GM12878 (cell line): Measurements from ENCODE around the gene AGPAT4. TPM values are rescaled to one million over a fixed set of nuclear protein-coding genes. Genes with fewer than 3 reads are reported as not detected.

Source experiments
- ATAC-seq: fragments of 200-7000 bp; cut with Tn5 transposase; 3 replicates; pipeline ENCODE4 v1.9.1; 2020; ENCODE audit warnings: mild to moderate bottlenecking, moderate library complexity
- BruUV-seq: library from RNA; stranded (reverse); fragments of 400-500 nt; replicated peaks from 2 replicates; lab custom pipeline; 2021; lab: Mats Ljungman, UMichigan
- CTCF ChIA-PET: fragments of 300-600 bp; sonication (Branson Sonifier 250); formaldehyde crosslinking; extraction: SDS; loops from one replicate; lab custom pipeline; 2021; ENCODE audit warnings: inconsistent platforms; lab: Yijun Ruan, JAX
- POLR2A ChIA-PET: fragments of 350-600 bp; formaldehyde crosslinking; extraction: SDS; loops from one replicate; lab custom pipeline; 2021; ENCODE audit warnings: inconsistent platforms; lab: Charles Lee
- RAD21 ChIA-PET: fragments of 300-600 bp; sonication (Branson Sonifier 250); formaldehyde crosslinking; loops from one replicate; lab custom pipeline; 2023; ENCODE audit warnings: antibody characterized with exemption; ENCODE audit not compliant: unreplicated experiment; lab: Charles Lee
- SMC1A ChIA-PET: fragments of 300-600 bp; sonication (Branson Sonifier 250); formaldehyde crosslinking; loops from one replicate; lab custom pipeline; 2023; ENCODE audit not compliant: unreplicated experiment, uncharacterized antibody; lab: Charles Lee
- DNase-seq: peaks from one replicate; pipeline ENCODE4 v3.0.0-alpha.2; 2011; ENCODE audit warnings: low read depth, low spot score
- FAIRE-seq: peaks from 3 replicates; lab custom pipeline; 2011; peaks lifted over from hg19 to GRCh38; lab: Jason Lieb, UNC
- H2AFZ ChIP-seq: 2 replicates; pipeline ENCODE4 v1.6.0; 2011; ENCODE audit warnings: low read depth, low read length, control low read depth; ENCODE audit not compliant: control insufficient read depth
- H3K27ac ChIP-seq: 2 replicates; pipeline ENCODE4 v1.5.1; 2011; ENCODE audit warnings: control low read depth; ENCODE audit not compliant: control insufficient read depth, insufficient read depth
- H3K27me3 ChIP-seq, 2 experiments: replicated peaks in 1 of 2; 2 replicates each; pipeline versions ENCODE4 v1.6.0 to v1.6.1; 2011; ENCODE audit warnings: low read length in 1 of 2; ENCODE audit not compliant: control insufficient read depth in 2 of 2, insufficient read depth in 2 of 2
- H3K36me3 ChIP-seq, 2 experiments: 2 replicates each; pipeline ENCODE4 v1.5.1; 2011; ENCODE audit warnings: low read length in 1 of 2; ENCODE audit not compliant: control insufficient read depth in 2 of 2, insufficient read depth in 2 of 2
- H3K4me1 ChIP-seq: 2 replicates; pipeline ENCODE4 v1.6.1; 2011; ENCODE audit warnings: mild to moderate bottlenecking, low read length, moderate library complexity, mixed read lengths; ENCODE audit not compliant: control insufficient read depth, insufficient read depth
- H3K4me2 ChIP-seq: 2 replicates; pipeline ENCODE4 v1.6.0; 2011; ENCODE audit warnings: control low read depth; ENCODE audit not compliant: control insufficient read depth, insufficient read depth
- H3K4me3 ChIP-seq: fragments of 200-600 bp; sonication (generic); 2 replicates; pipeline ENCODE4 v1.5.1; 2016
- H3K79me2 ChIP-seq: 2 replicates; pipeline ENCODE4 v1.6.0; 2011; ENCODE audit warnings: low read length; ENCODE audit not compliant: control insufficient read depth, insufficient read depth
- H3K9ac ChIP-seq: 2 replicates; pipeline ENCODE4 v1.8.0; 2011; ENCODE audit warnings: low read length, control low read depth, mixed read lengths; ENCODE audit not compliant: control insufficient read depth, insufficient read depth
- H3K9me3 ChIP-seq: replicated peaks from 3 replicates; pipeline ENCODE4 v1.5.1; 2011; ENCODE audit warnings: mild to moderate bottlenecking, low read length; ENCODE audit not compliant: control insufficient read depth, insufficient read depth
- H4K20me1 ChIP-seq: 2 replicates; pipeline ENCODE4 v1.6.0; 2011; ENCODE audit not compliant: control insufficient read depth, insufficient read depth
- BHLHE40 ChIP-seq, 2 experiments: fragments of 450-650 bp in 1 of 2; IDR thresholded peaks; 2 replicates each; pipeline ENCODE4 v1.6.1; 2011 to 2017; ENCODE audit warnings: low read depth in 2 of 2, borderline replicate concordance in 1 of 2, improper control_type of control experiment in 1 of 2, low read length in 1 of 2, mild to moderate bottlenecking in 1 of 2
- NFIC ChIP-seq: IDR thresholded peaks from 2 replicates; pipeline ENCODE4 v1.6.1; 2012; ENCODE audit warnings: low read depth, mild to moderate bottlenecking, inconsistent platforms, low read length, moderate library complexity
- SMC3 ChIP-seq: IDR thresholded peaks from 2 replicates; pipeline ENCODE4 v1.6.1; 2011; ENCODE audit warnings: low read length, improper control_type of control experiment, borderline replicate concordance
- SUZ12 ChIP-seq: fragments of 200-600 bp; sonication (generic); IDR thresholded peaks from one replicate; pipeline ENCODE4 v1.6.1; 2018; ENCODE audit warnings: antibody characterized with exemption, mild to moderate bottlenecking; ENCODE audit not compliant: unreplicated experiment
- ZSCAN29 ChIP-seq: fragments of 450-650 bp; IDR thresholded peaks from 2 replicates; pipeline ENCODE4 v1.6.1; 2017; ENCODE audit warnings: mild to moderate bottlenecking, moderate library complexity
- WGBS: methylation state at CpG from one replicate; pipeline ENCODE4 v1.1.6; 2016; ENCODE audit warnings: low lambda C conversion rate; ENCODE audit not compliant: insufficient replicate concordance, insufficient coverage; ENCODE audit errors: missing lambda C conversion rate; 5-methylcytosine and 5-hydroxymethylcytosine counted together
- in situ Hi-C: fragments of 300-500 bp; cut with MboI; formaldehyde crosslinking; loops from 9 replicates; pipeline ENCODE4 v1.14.3; 2018; ENCODE audit warnings: mixed read lengths
- intact Hi-C: fragments of 100-400 bp; cut with micrococcal nuclease; formaldehyde crosslinking; loops from one replicate; pipeline ENCODE4 v1.14.2; 2022; ENCODE audit not compliant: unreplicated experiment
- polyA plus RNA-seq, 11 experiments: library from polyadenylated mRNA; depleted of rRNA in 4 of 11; unstranded in 6 of 11; stranded (reverse) in 5 of 11; fragments of >200 nt; fragmentation: Nextera tagmentation in 4 of 11; fragmentation: Illumina TruSeq in 1 of 11; extraction: Ambion mirVana in 4 of 11; extraction: Trizol in 1 of 11; gene quantifications; 1 replicate in 1 of 11; 2 replicates in 10 of 11; pipeline versions ENCODE4 v1.2.1 to v1.2.3, GENCODE V29; 2011 to 2016; ENCODE audit warnings: inconsistent platforms in 2 of 11, missing spikeins in 2 of 11, low read depth in 1 of 11
- total RNA-seq, 4 experiments: library from RNA; depleted of rRNA in 3 of 4; stranded (reverse); fragments of >200 nt in 3 of 4; fragmentation: Illumina TruSeq in 1 of 4; extraction: Trizol in 1 of 4; gene quantifications; 2 replicates each; pipeline versions ENCODE4 v1.2.1 to v1.2.3, GENCODE V29; 2013 to 2021
- TF ChIP-seq, protein P1 (sequence below): fragments of 450-650 bp; IDR thresholded peaks from 2 replicates; pipeline ENCODE4 v1.6.1; 2017; ENCODE audit warnings: mild to moderate bottlenecking, low read depth, inconsistent platforms; ENCODE audit not compliant: poor library complexity, severe bottlenecking
- TF ChIP-seq, protein P2 (sequence below): fragments of 450-650 bp; IDR thresholded peaks from 2 replicates; pipeline ENCODE4 v1.6.1; 2016; ENCODE audit warnings: mild to moderate bottlenecking

AGPAT4 gene
- total and polyA plus RNA-seq, 10 of the 15 experiments (the other 5 are each of a cell fraction or from before 2014, with no cell fraction given), result 0.34 to 2.2 (median 1.3) TPM

- DNase-seq (no peak), ATAC-seq (no peak), FAIRE-seq (no peak)
- H3K4me3 ChIP-seq, result no peak overlapping the region
- in situ Hi-C loops (no loop called here), intact Hi-C loops (no loop called here)
- BruUV-seq, result no TSS peak
- H4K20me1 ChIP-seq, result no peaks in the 10 kb centered on the region
- ChIA-PET RAD21 (no interaction called here), SMC1A (interaction anchor here (0.6 kb wide), 1 partner anchor 936 kb away, joined by 3 read pairs; no protein-coding TSS in a partner anchor), CTCF (no interaction called here), POLR2A (no interaction called here)
- H3K27me3 ChIP-seq, result no peaks in the 10 kb centered on the region
- H3K36me3 ChIP-seq, result no peaks in the 10 kb centered on the region
- TF ChIP-seq, protein P1, sequence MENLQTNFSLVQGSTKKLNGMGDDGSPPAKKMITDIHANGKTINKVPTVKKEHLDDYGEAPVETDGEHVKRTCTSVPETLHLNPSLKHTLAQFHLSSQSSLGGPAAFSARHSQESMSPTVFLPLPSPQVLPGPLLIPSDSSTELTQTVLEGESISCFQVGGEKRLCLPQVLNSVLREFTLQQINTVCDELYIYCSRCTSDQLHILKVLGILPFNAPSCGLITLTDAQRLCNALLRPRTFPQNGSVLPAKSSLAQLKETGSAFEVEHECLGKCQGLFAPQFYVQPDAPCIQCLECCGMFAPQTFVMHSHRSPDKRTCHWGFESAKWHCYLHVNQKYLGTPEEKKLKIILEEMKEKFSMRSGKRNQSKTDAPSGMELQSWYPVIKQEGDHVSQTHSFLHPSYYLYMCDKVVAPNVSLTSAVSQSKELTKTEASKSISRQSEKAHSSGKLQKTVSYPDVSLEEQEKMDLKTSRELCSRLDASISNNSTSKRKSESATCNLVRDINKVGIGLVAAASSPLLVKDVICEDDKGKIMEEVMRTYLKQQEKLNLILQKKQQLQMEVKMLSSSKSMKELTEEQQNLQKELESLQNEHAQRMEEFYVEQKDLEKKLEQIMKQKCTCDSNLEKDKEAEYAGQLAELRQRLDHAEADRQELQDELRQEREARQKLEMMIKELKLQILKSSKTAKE, result no peak
- TF ChIP-seq SUZ12 (no peak), SMC3 (no peak), BHLHE40 (IDR thresholded peaks at IDR 0.05; ENCODE audit: borderline replicate concordance in 1 of 2, low read depth in 2 of 2, low read length in 1 of 2) (no peak), ZSCAN29 (no peak), NFIC (no peak)
- TF ChIP-seq, protein P2, sequence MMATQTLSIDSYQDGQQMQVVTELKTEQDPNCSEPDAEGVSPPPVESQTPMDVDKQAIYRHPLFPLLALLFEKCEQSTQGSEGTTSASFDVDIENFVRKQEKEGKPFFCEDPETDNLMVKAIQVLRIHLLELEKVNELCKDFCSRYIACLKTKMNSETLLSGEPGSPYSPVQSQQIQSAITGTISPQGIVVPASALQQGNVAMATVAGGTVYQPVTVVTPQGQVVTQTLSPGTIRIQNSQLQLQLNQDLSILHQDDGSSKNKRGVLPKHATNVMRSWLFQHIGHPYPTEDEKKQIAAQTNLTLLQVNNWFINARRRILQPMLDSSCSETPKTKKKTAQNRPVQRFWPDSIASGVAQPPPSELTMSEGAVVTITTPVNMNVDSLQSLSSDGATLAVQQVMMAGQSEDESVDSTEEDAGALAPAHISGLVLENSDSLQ, result no peak
- no peak overlapping the region for H3K9ac ChIP-seq
- H3K79me2 ChIP-seq, result no peaks in the 10 kb centered on the region
- H3K4me2 ChIP-seq, result no peak overlapping the region
- no peaks in the 10 kb centered on the region for H3K4me1 ChIP-seq
- no peaks in the 10 kb centered on the region for H3K9me3 ChIP-seq
- WGBS, result 20% methylated on average over 4 of the region's 4 CpGs
- no peak overlapping the region for H2AFZ ChIP-seq
- H3K27ac ChIP-seq, result no peak overlapping the region
Measured at GRCh38 chr6:161276605-161277155, 2.8 kb upstream of the AGPAT4 start.
